ENCODE data around the gene AJAP1.

Gene AJAP1

GRCh38 chr1:4660917-4661594 is 6.6 kb downstream of the AJAP1 start:
- DNase-seq (ENCODE audit: low read depth) = no peak
- no peak overlapping the region for H3K4me3 ChIP-seq (ENCODE audit: low read depth, low read length)
- TF ChIP-seq CTCF (IDR thresholded peaks at IDR 0.05; ENCODE audit: low read depth, low read length) = no peak
- no peak for TF ChIP-seq POLR2A (IDR thresholded peaks at IDR 0.05; ENCODE audit: extremely low read depth, insufficient read length)
- TF ChIP-seq MYC (IDR thresholded peaks at IDR 0.05; ENCODE audit: low read depth, low read length) = no peak
- no peak for TF ChIP-seq MAX (IDR thresholded peaks at IDR 0.05; ENCODE audit: low read depth, low read length)

GRCh38 chr1:4661595-4661917 is 7.1 kb downstream of the AJAP1 start:
- H3K4me3 ChIP-seq (ENCODE audit: low read depth, low read length) = no peak overlapping the region
- TF ChIP-seq POLR2A (IDR thresholded peaks at IDR 0.05; ENCODE audit: extremely low read depth, insufficient read length) (no peak), MYC (IDR thresholded peaks at IDR 0.05; ENCODE audit: low read depth, low read length) (no peak), CTCF (IDR thresholded peaks at IDR 0.05; ENCODE audit: low read depth, low read length) (no peak), MAX (IDR thresholded peaks at IDR 0.05; ENCODE audit: low read depth, low read length) (no peak)
- no peak for DNase-seq (ENCODE audit: low read depth)

GRCh38 chr1:4662168-4662567 is 7.8 kb downstream of the AJAP1 start:
- no peak for DNase-seq (ENCODE audit: low read depth)
- no peak overlapping the region for H3K4me3 ChIP-seq (ENCODE audit: low read depth, low read length)
- TF ChIP-seq MYC (IDR thresholded peaks at IDR 0.05; ENCODE audit: low read depth, low read length) = no peak
- TF ChIP-seq MAX (IDR thresholded peaks at IDR 0.05; ENCODE audit: low read depth, low read length) = no peak
- no peak for TF ChIP-seq CTCF (IDR thresholded peaks at IDR 0.05; ENCODE audit: low read depth, low read length)
- TF ChIP-seq POLR2A (IDR thresholded peaks at IDR 0.05; ENCODE audit: extremely low read depth, insufficient read length) = no peak

- TF ChIP-seq MYC (IDR thresholded peaks at IDR 0.05; ENCODE audit: low read depth, low read length) (no peak), MAX (IDR thresholded peaks at IDR 0.05; ENCODE audit: low read depth, low read length) (no peak), CTCF (IDR thresholded peaks at IDR 0.05; ENCODE audit: low read depth, low read length) (no peak), POLR2A (IDR thresholded peaks at IDR 0.05; ENCODE audit: extremely low read depth, insufficient read length) (no peak)
- DNase-seq (ENCODE audit: low read depth) = no peak
- H3K4me3 ChIP-seq (ENCODE audit: low read depth, low read length) = no peak overlapping the region
Measured at GRCh38 chr1:4662723-4663122, 8.3 kb downstream of the AJAP1 start.

- no peak for DNase-seq (ENCODE audit: low read depth)
- TF ChIP-seq CTCF (IDR thresholded peaks at IDR 0.05; ENCODE audit: low read depth, low read length) = no peak
- TF ChIP-seq MYC (IDR thresholded peaks at IDR 0.05; ENCODE audit: low read depth, low read length) = no peak
- no peak for TF ChIP-seq POLR2A (IDR thresholded peaks at IDR 0.05; ENCODE audit: extremely low read depth, insufficient read length)
- no peak for TF ChIP-seq MAX (IDR thresholded peaks at IDR 0.05; ENCODE audit: low read depth, low read length)
- no peak overlapping the region for H3K4me3 ChIP-seq (ENCODE audit: low read depth, low read length)
Measured at GRCh38 chr1:4664095-4664494, 9.7 kb downstream of the AJAP1 start.
